BJ (cell line): Measurements from ENCODE around the gene DNAH9. TPM values are rescaled to one million over a fixed set of nuclear protein-coding genes. Genes with fewer than 3 reads are reported as not detected.

Experiments
- CTCF ChIA-PET: fragments of 350-600 bp; formaldehyde crosslinking; extraction: SDS; loops from one replicate; lab custom pipeline; 2021; ENCODE audit warnings: antibody characterized with exemption, inconsistent platforms; lab: Yijun Ruan, JAX
- POLR2A ChIA-PET: fragments of 300-600 bp; sonication (Branson Sonifier 250); formaldehyde crosslinking; extraction: SDS; loops from one replicate; lab custom pipeline; 2021; ENCODE audit warnings: antibody characterized with exemption; lab: Charles Lee
- DNase-seq: peaks from one replicate; pipeline ENCODE4 v3.0.0-alpha.2; 2011; ENCODE audit warnings: low read depth
- H3K27me3 ChIP-seq: 2 replicates; pipeline ENCODE4 v1.6.0; 2011; ENCODE audit warnings: low read length; ENCODE audit not compliant: control insufficient read depth, insufficient read depth
- H3K36me3 ChIP-seq: 2 replicates; pipeline ENCODE4 v1.5.1; 2011; ENCODE audit warnings: low read length; ENCODE audit not compliant: control insufficient read depth, insufficient read depth
- H3K4me3 ChIP-seq: 2 replicates; pipeline ENCODE4 v1.5.1; 2011; ENCODE audit warnings: low read depth, mild to moderate bottlenecking, control low read depth, low read length
- CTCF ChIP-seq: IDR thresholded peaks from 2 replicates; pipeline ENCODE4 v1.5.1; 2011; ENCODE audit warnings: low read depth, mild to moderate bottlenecking, control low read depth, inconsistent platforms, low read length, moderate library complexity; ENCODE audit not compliant: insufficient read depth
- polyA plus RNA-seq: library from polyadenylated mRNA; depleted of rRNA; stranded (reverse); fragments of >200 nt; gene quantifications from 2 replicates; pipeline ENCODE4 v1.2.3, GENCODE V29; 2011

The DNAH9 gene
- polyA plus RNA-seq, 1 experiment: not detected

GRCh38 chr17:11719856-11720255 lies 121.6 kb downstream of the DNAH9 start:
- Histone ChIP-seq H3K27me3 (no peaks in the 10 kb centered on the region), H3K4me3 (no peak overlapping the region), H3K36me3 (no peaks in the 10 kb centered on the region)
- ChIA-PET CTCF (no interaction called here), POLR2A (no interaction called here)
- TF ChIP-seq CTCF: no peak
- DNase-seq: no peak

- TF ChIP-seq CTCF: no peak
- DNase-seq: no peak
- CTCF ChIA-PET: no interaction called here
- no peaks in the 10 kb centered on the region for H3K36me3 ChIP-seq
- POLR2A ChIA-PET: no interaction called here
- H3K4me3 ChIP-seq: no peak overlapping the region
- no peaks in the 10 kb centered on the region for H3K27me3 ChIP-seq
Measured at GRCh38 chr17:11720816-11721215, 122.5 kb downstream of the DNAH9 start.

GRCh38 chr17:11730747-11731146 lies 132.5 kb downstream of the DNAH9 start:
- TF ChIP-seq CTCF: no peak
- CTCF ChIA-PET: no interaction called here
- no peaks in the 10 kb centered on the region for H3K27me3 ChIP-seq

GRCh38 chr17:11736613-11737312 lies 138.5 kb downstream of the DNAH9 start:
- no peak overlapping the region for H3K4me3 ChIP-seq
- H3K27me3 ChIP-seq: no peaks in the 10 kb centered on the region
- DNase-seq: no peak
- TF ChIP-seq CTCF: no peak
- ChIA-PET CTCF (no interaction called here), POLR2A (no interaction called here)
- no peaks in the 10 kb centered on the region for H3K36me3 ChIP-seq

More at GRCh38 chr17:11730747-11731146, 132.5 kb downstream of the DNAH9 start:
- DNase-seq: no peak
- POLR2A ChIA-PET: no interaction called here
- Histone ChIP-seq H3K4me3 (no peak overlapping the region), H3K36me3 (no peaks in the 10 kb centered on the region)

- Histone ChIP-seq H3K36me3 (no peaks in the 10 kb centered on the region), H3K27me3 (no peaks in the 10 kb centered on the region), H3K4me3 (no peak overlapping the region)
- ChIA-PET CTCF (no interaction called here), POLR2A (no interaction called here)
- no peak for DNase-seq
- TF ChIP-seq CTCF: no peak
Measured at GRCh38 chr17:11737313-11737679, 139.0 kb downstream of the DNAH9 start.
